ENCODE results near the gene DPM3. TPM values are rescaled to one million over a fixed set of nuclear protein-coding genes. Genes with fewer than 3 reads are reported as not detected.

Gene DPM3
- total and polyA plus RNA-seq, 2 donors (not counting 1 experiment from before 2014, with no cell fraction given), result 39.9 to 97.3 TPM

- Histone ChIP-seq H3K9ac (ENCODE audit: low read length) (no peak overlapping the region), H3K4me3 (ENCODE audit: control extremely low read depth in 1 of 5, extremely low read depth in 1 of 5, insufficient read depth in 1 of 5, low read depth in 2 of 5, low read length in 4 of 5) (no peak overlapping the region), H3K27ac (ENCODE audit: low read length in 2 of 2) (no peak overlapping the region), H3K36me3 (replicated peaks in 1 of 2; ENCODE audit: control extremely low read depth in 1 of 2, control insufficient read depth in 1 of 2, extremely low read depth in 1 of 2, insufficient read depth in 2 of 2, low read length in 1 of 2) (no peaks in the 10 kb centered on the region), H3K27me3 (replicated peaks in 1 of 4; ENCODE audit: control extremely low read depth in 1 of 4, control insufficient read depth in 3 of 4, insufficient read depth in 4 of 4, low read length in 3 of 4) (peaks cover 0 to 38% (median 24%) of the 10 kb centered on the region in 4 experiments), H3K4me2 (replicated peaks; ENCODE audit: low read depth, low read length, poor library complexity, severe bottlenecking) (no peak overlapping the region), H3K4me1 (ENCODE audit: control insufficient read depth in 2 of 2, insufficient read depth in 2 of 2, low read length in 2 of 2) (peaks cover 39 to 41% of the 10 kb centered on the region in 2 donors), H2AFZ (ENCODE audit: insufficient read depth, low read depth, low read length, poor library complexity, severe bottlenecking) (no peak overlapping the region), H4K20me1 (ENCODE audit: control insufficient read depth, insufficient read depth, low read length, poor library complexity, severe bottlenecking) (peaks cover 8% of the 10 kb centered on the region), H3K9me3 (ENCODE audit: control extremely low read depth in 1 of 3, control insufficient read depth in 2 of 3, insufficient read depth in 1 of 3, low read length in 2 of 3) (peaks cover 0 to 7% (median 0%) of the 10 kb centered on the region in 3 donors), H3K79me2 (ENCODE audit: control insufficient read depth, insufficient read depth, low read length) (no peaks in the 10 kb centered on the region)
- TF ChIP-seq EZH2 (IDR thresholded peaks at IDR 0.05; ENCODE audit: borderline replicate concordance, insufficient read depth, low read depth, low read length, poor library complexity, severe bottlenecking), result no peak
- TF ChIP-seq CTCF (IDR thresholded peaks at IDR 0.05), result no peak
- no peak for ATAC-seq (ENCODE audit: low read depth)
- no peak for DNase-seq
- Mint-ChIP-seq H3K4me3 (no peak overlapping the region), H3K9me3 (ENCODE audit: insufficient read depth) (no peaks in the 10 kb centered on the region), H3K27ac (no peak overlapping the region), H3K4me1 (peaks cover 45% of the 10 kb centered on the region), H3K27me3 (peaks cover 33% of the 10 kb centered on the region)
- WGBS (ENCODE audit: insufficient coverage), result 100% methylated on average over 8 of the region's 8 CpGs
- intact Hi-C loops (cut with micrococcal nuclease), result no loop called here
- CTCF ChIA-PET, result interaction anchor here (1.7 to 3.1 kb wide), 3 partner anchors 36 to 46 kb away, joined by 4 to 15 read pairs (median 7); no protein-coding TSS in a partner anchor
- POLR2A ChIA-PET, result interaction anchor here (1.2 kb wide), 1 partner anchor 39 kb away, joined by 3 read pairs; no protein-coding TSS in a partner anchor
Observed at GRCh38 chr1:155131285-155131684, 9.0 kb downstream of the DPM3 start.

GRCh38 chr1:155130272-155131006 lies 9.9 kb downstream of the DPM3 start:
- ChIA-PET POLR2A (interaction anchor here (1.2 kb wide), 2 partner anchors 18 to 40 kb away, joined by 3 to 6 read pairs; no protein-coding TSS in a partner anchor), CTCF (interaction anchor here (0.6 to 3.2 kb wide), 8 partner anchors 9 to 256 kb away, joined by 3 to 15 read pairs (median 4); partner anchors contain the start of gene KRTCAP2)
- Histone ChIP-seq H3K27me3 (replicated peaks in 1 of 4; ENCODE audit: control extremely low read depth in 1 of 4, control insufficient read depth in 3 of 4, insufficient read depth in 4 of 4, low read length in 3 of 4) (peaks cover 0 to 45% (median 27%) of the 10 kb centered on the region in 4 experiments), H3K4me3 (ENCODE audit: control extremely low read depth in 1 of 5, extremely low read depth in 1 of 5, insufficient read depth in 1 of 5, low read depth in 2 of 5, low read length in 4 of 5) (no peak overlapping the region), H3K9ac (ENCODE audit: low read length) (no peak overlapping the region), H3K4me2 (replicated peaks; ENCODE audit: low read depth, low read length, poor library complexity, severe bottlenecking) (no peak overlapping the region), H3K36me3 (replicated peaks in 1 of 2; ENCODE audit: control extremely low read depth in 1 of 2, control insufficient read depth in 1 of 2, extremely low read depth in 1 of 2, insufficient read depth in 2 of 2, low read length in 1 of 2) (no peaks in the 10 kb centered on the region), H3K79me2 (ENCODE audit: control insufficient read depth, insufficient read depth, low read length) (no peaks in the 10 kb centered on the region), H4K20me1 (ENCODE audit: control insufficient read depth, insufficient read depth, low read length, poor library complexity, severe bottlenecking) (peaks cover 8% of the 10 kb centered on the region), H2AFZ (ENCODE audit: insufficient read depth, low read depth, low read length, poor library complexity, severe bottlenecking) (no peak overlapping the region), H3K4me1 (ENCODE audit: control insufficient read depth in 2 of 2, insufficient read depth in 2 of 2, low read length in 2 of 2) (peaks cover 41 to 42% of the 10 kb centered on the region in 2 donors), H3K27ac (ENCODE audit: low read length in 2 of 2) (no peak overlapping the region), H3K9me3 (ENCODE audit: control extremely low read depth in 1 of 3, control insufficient read depth in 2 of 3, insufficient read depth in 1 of 3, low read length in 2 of 3) (peaks cover 0 to 7% (median 0%) of the 10 kb centered on the region in 3 donors)
- ATAC-seq (ENCODE audit: low read depth), result no peak
- H3K27ac Mint-ChIP-seq, result no peak overlapping the region
- TF ChIP-seq EZH2 (IDR thresholded peaks at IDR 0.05; ENCODE audit: borderline replicate concordance, insufficient read depth, low read depth, low read length, poor library complexity, severe bottlenecking), result no peak
- no peak for DNase-seq
- H3K27me3 Mint-ChIP-seq, result peaks cover 37% of the 10 kb centered on the region
- intact Hi-C loops (cut with micrococcal nuclease), result no loop called here
- WGBS (ENCODE audit: insufficient coverage), result 25% methylated on average over 3 of the region's 6 CpGs
- no peak overlapping the region for H3K4me3 Mint-ChIP-seq
- no peaks in the 10 kb centered on the region for H3K9me3 Mint-ChIP-seq (ENCODE audit: insufficient read depth)
- peaks cover 43% of the 10 kb centered on the region for H3K4me1 Mint-ChIP-seq

All from B cell (primary cell).